B cell (primary cell): ENCODE data around the gene CCNE1.

Experiments
- EZH2 ChIP-seq: IDR thresholded peaks from 2 replicates; pipeline ENCODE4 v1.6.1; 2012; ENCODE audit warnings: borderline replicate concordance, low read depth, mild to moderate bottlenecking, moderate library complexity, low read length; ENCODE audit not compliant: insufficient read depth, poor library complexity, severe bottlenecking
- TF ChIP-seq, protein P1 (sequence below): fragments of 200-600 bp; IDR thresholded peaks from one replicate; pipeline ENCODE4 v1.8.0; 2022; ENCODE audit warnings: antibody characterized with exemption, mild to moderate bottlenecking

DNA sequence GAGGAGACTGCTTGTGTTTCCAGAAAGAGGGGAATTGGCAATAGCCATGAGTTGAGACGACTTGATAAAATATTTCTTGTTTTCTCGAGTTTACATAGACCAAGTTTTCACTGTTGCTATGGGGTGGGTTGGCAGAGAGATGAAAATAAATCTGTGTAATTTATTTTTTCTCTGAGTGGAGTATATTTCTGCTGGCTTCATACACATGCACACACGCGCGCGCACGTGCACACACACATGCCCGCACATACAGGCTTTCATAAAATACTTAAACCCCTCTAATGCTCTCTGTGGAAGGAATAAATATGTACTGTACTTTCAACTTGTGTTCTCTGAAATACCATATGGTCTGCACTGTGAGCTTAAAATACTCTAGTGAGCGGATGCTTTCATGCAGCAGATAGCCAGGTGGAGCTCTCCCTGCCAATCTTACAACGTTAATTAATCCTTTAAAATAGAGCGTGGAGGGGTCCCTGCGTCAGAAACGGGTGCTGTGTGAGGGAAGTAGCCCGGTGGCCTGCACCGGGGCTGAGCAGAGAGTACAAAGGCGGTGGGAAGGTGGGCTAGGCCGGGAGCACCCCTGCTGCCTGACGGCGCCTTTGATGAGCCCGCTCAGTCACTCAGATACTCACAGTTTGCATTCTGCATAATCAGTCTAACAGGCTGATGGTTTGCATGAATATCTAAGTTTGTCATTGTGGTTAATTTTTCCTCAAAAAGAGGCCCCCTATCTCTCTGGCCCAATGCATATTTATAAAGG lies 44.1 kb downstream of the CCNE1 start:
- TF ChIP-seq, protein P1, sequence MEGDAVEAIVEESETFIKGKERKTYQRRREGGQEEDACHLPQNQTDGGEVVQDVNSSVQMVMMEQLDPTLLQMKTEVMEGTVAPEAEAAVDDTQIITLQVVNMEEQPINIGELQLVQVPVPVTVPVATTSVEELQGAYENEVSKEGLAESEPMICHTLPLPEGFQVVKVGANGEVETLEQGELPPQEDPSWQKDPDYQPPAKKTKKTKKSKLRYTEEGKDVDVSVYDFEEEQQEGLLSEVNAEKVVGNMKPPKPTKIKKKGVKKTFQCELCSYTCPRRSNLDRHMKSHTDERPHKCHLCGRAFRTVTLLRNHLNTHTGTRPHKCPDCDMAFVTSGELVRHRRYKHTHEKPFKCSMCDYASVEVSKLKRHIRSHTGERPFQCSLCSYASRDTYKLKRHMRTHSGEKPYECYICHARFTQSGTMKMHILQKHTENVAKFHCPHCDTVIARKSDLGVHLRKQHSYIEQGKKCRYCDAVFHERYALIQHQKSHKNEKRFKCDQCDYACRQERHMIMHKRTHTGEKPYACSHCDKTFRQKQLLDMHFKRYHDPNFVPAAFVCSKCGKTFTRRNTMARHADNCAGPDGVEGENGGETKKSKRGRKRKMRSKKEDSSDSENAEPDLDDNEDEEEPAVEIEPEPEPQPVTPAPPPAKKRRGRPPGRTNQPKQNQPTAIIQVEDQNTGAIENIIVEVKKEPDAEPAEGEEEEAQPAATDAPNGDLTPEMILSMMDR, result no peak
- TF ChIP-seq EZH2, result no peak
